GM18511 (cell line): ENCODE measurements around the gene ZGLP1.

Source experiments
- ATAC-seq: cut with Tn5 transposase; IDR thresholded peaks from one replicate; pipeline ENCODE4 v1.9.1; 2021; ENCODE audit warnings: mild to moderate bottlenecking, moderate library complexity; ENCODE audit not compliant: unreplicated experiment

The ZGLP1 gene

GRCh38 chr19:10255358-10255757 lies 54.3 kb downstream of the ZGLP1 start:
- ATAC-seq, result no peak
